Parathyroid adenoma (tissue), 2 donors: ENCODE data around the gene MED16.

Experiments
- H2AFZ ChIP-seq: fragments of 300-600 bp; sonication (generic); one replicate; pipeline ENCODE4 v1.7.0; 2017; ENCODE audit warnings: antibody characterized with exemption, mild to moderate bottlenecking
- H3K27ac ChIP-seq: fragments of 300-600 bp; sonication (generic); one replicate; pipeline ENCODE4 v1.7.0; 2017
- H3K27me3 ChIP-seq: fragments of 300-600 bp; sonication (generic); one replicate; pipeline ENCODE4 v1.7.0; 2017; ENCODE audit warnings: low read length; ENCODE audit not compliant: control insufficient read depth, insufficient read depth
- H3K36me3 ChIP-seq: fragments of 300-600 bp; sonication (generic); one replicate; pipeline ENCODE4 v1.7.0; 2017; ENCODE audit warnings: low read length; ENCODE audit not compliant: control insufficient read depth, insufficient read depth
- H3K4me1 ChIP-seq: fragments of 300-600 bp; sonication (generic); one replicate; pipeline ENCODE4 v1.7.0; 2017; ENCODE audit warnings: control low read depth
- H3K4me2 ChIP-seq: fragments of 300-600 bp; sonication (generic); one replicate; pipeline ENCODE4 v1.7.0; 2017; ENCODE audit warnings: low read length
- H3K4me3 ChIP-seq: fragments of 300-600 bp; sonication (generic); one replicate; pipeline ENCODE4 v1.7.0; 2017; ENCODE audit warnings: low read depth, low read length
- H3K79me2 ChIP-seq: fragments of 300-600 bp; sonication (generic); one replicate; pipeline ENCODE4 v1.7.0; 2017; ENCODE audit warnings: control low read depth
- H3K9ac ChIP-seq: fragments of 300-600 bp; sonication (generic); one replicate; pipeline ENCODE4 v1.7.0; 2017; ENCODE audit warnings: mild to moderate bottlenecking
- H3K9me3 ChIP-seq: fragments of 300-600 bp; sonication (generic); one replicate; pipeline ENCODE4 v1.7.0; 2017; ENCODE audit warnings: low read length; ENCODE audit not compliant: control insufficient read depth
- CTCF ChIP-seq: fragments of 300-600 bp; sonication (generic); IDR thresholded peaks from one replicate; pipeline ENCODE4 v1.7.0; 2017; ENCODE audit warnings: antibody characterized with exemption, mild to moderate bottlenecking
- donor health status: primary hyperparathyroidism.

MED16 gene

GRCh38 chr19:834216-834615, 58.8 kb downstream of the MED16 start:
- Histone ChIP-seq H3K4me3 (no peak overlapping the region), H3K9ac (no peak overlapping the region), H3K27me3 (no peaks in the 10 kb centered on the region), H3K4me2 (no peak overlapping the region), H3K36me3 (no peaks in the 10 kb centered on the region), H3K79me2 (no peaks in the 10 kb centered on the region), H3K9me3 (no peaks in the 10 kb centered on the region), H3K27ac (no peak overlapping the region), H3K4me1 (no peaks in the 10 kb centered on the region), H2AFZ (no peak overlapping the region)
- TF ChIP-seq CTCF: no peak

GRCh38 chr19:831407-832369, 61.3 kb downstream of the MED16 start:
- no peak for TF ChIP-seq CTCF
- no peak overlapping the region for H3K9ac ChIP-seq
- H3K4me2 ChIP-seq: no peak overlapping the region
- no peaks in the 10 kb centered on the region for H3K9me3 ChIP-seq
- H3K4me3 ChIP-seq: no peak overlapping the region
- no peaks in the 10 kb centered on the region for H3K79me2 ChIP-seq
- no peaks in the 10 kb centered on the region for H3K36me3 ChIP-seq
- H3K4me1 ChIP-seq: no peaks in the 10 kb centered on the region
- no peak overlapping the region for H2AFZ ChIP-seq
- H3K27ac ChIP-seq: no peak overlapping the region
- no peaks in the 10 kb centered on the region for H3K27me3 ChIP-seq

- H3K27ac ChIP-seq: no peak overlapping the region
- H3K9me3 ChIP-seq: no peaks in the 10 kb centered on the region
- no peaks in the 10 kb centered on the region for H3K27me3 ChIP-seq
- H3K4me3 ChIP-seq: no peak overlapping the region
- no peak overlapping the region for H2AFZ ChIP-seq
- no peak for TF ChIP-seq CTCF
- H3K4me2 ChIP-seq: no peak overlapping the region
- H3K9ac ChIP-seq: no peak overlapping the region
- H3K36me3 ChIP-seq: no peaks in the 10 kb centered on the region
- H3K79me2 ChIP-seq: no peaks in the 10 kb centered on the region
- H3K4me1 ChIP-seq: no peaks in the 10 kb centered on the region
Measured at GRCh38 chr19:829129-829758, 63.7 kb downstream of the MED16 start.

GRCh38 chr19:827710-828321, 65.2 kb downstream of the MED16 start, which contains the start of gene AZU1:
TSS of gene AZU1 (plus strand) at chr19:827837. CDS start at chr19:827847, 10 bp downstream.
- no peaks in the 10 kb centered on the region for H3K27me3 ChIP-seq
- no peak within 1 kb of the TSS for H3K4me2 ChIP-seq
- no peak within 1 kb of the TSS for H3K4me3 ChIP-seq

More at GRCh38 chr19:827710-828321, 65.2 kb downstream of the MED16 start, which contains the start of gene AZU1:
- H3K27ac ChIP-seq: no peak within 1 kb of the TSS
- no peaks in the 10 kb centered on the region for H3K9me3 ChIP-seq
- TF ChIP-seq CTCF: no peak
- H2AFZ ChIP-seq: no peak within 1 kb of the TSS
- H3K36me3 ChIP-seq: no peaks in the 10 kb centered on the region
- no peaks in the 10 kb centered on the region for H3K4me1 ChIP-seq
- H3K9ac ChIP-seq: no peak within 1 kb of the TSS
- H3K79me2 ChIP-seq: no peaks in the 10 kb centered on the region
